ENCODE measurements around the gene FAM156A. TPM values are rescaled to one million over a fixed set of nuclear protein-coding genes. Genes with fewer than 3 reads are reported as not detected.
A peak's percentile ranks its signal among the peaks of the same experiment; 100 is the strongest.

Gene FAM156A
- total and polyA plus RNA-seq, 2 of the 4 experiments (the other 2 are of a cell fraction) = 7.5 to 39.2 TPM

DNA sequence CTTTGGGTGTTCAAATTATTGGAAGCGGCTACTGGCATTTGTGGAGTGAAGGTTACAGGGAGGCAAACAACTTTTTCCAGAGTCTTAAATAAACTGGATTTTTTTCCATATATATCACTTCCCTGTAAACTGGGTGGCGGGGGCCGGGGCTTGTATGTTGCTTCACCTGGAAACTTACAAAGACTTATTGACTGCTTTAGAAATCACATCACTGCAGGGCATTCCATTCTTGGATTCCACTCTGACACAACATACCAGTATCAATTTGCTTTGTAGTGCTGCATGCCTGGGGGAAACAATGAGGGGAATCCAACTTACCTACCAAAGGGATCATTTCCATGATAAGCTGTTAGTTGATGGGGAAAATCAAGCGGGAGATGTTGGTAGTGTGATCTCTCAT lies 21.7 kb upstream of the FAM156A start:
- H4K5ac ChIP-seq (ENCODE audit: low read depth, low read length) = no peak overlapping the region
- no peak overlapping the region for H2AK5ac ChIP-seq (ENCODE audit: low read depth, low read length)
- H2BK15ac ChIP-seq (ENCODE audit: low read depth, low read length) = no peak overlapping the region
- no peak for DNase-seq
- H3K27me3 ChIP-seq (ENCODE audit: control insufficient read depth, insufficient read depth, low read length) = peaks cover 3% of the 10 kb centered on the region; the same call in 1 of the 2 replicates
- peak; percentile 34 for ATAC-seq (ENCODE audit: low read depth)
- no TSS peak for BruUV-seq (replicated peaks)
- peaks cover 3% of the 10 kb centered on the region; the same call in 1 of the 2 replicates for H3K4me1 ChIP-seq (ENCODE audit: control insufficient read depth, insufficient read depth, low read length)
- TF ChIP-seq RAD21 (IDR thresholded peaks at IDR 0.05; ENCODE audit: low read length) = no peak
- TF ChIP-seq MAFK (IDR thresholded peaks at IDR 0.05; ENCODE audit: low read depth, low read length) = no peak
- no peak for TF ChIP-seq MXI1 (IDR thresholded peaks at IDR 0.05; ENCODE audit: borderline replicate concordance, low read depth, low read length)
- TF ChIP-seq SMC3 (IDR thresholded peaks at IDR 0.05; ENCODE audit: low read depth, low read length) = no peak
- TF ChIP-seq BHLHE40 (IDR thresholded peaks at IDR 0.05; ENCODE audit: low read depth, low read length) = no peak
- no peak for TF ChIP-seq CHD1 (IDR thresholded peaks at IDR 0.05; ENCODE audit: low read depth, low read length)
- TF ChIP-seq RFX5 (IDR thresholded peaks at IDR 0.05; ENCODE audit: low read depth, low read length) = no peak
- TF ChIP-seq NFE2L2 (IDR thresholded peaks at IDR 0.05; ENCODE audit: low read depth, low read length) = no peak
- TF ChIP-seq, protein P1, sequence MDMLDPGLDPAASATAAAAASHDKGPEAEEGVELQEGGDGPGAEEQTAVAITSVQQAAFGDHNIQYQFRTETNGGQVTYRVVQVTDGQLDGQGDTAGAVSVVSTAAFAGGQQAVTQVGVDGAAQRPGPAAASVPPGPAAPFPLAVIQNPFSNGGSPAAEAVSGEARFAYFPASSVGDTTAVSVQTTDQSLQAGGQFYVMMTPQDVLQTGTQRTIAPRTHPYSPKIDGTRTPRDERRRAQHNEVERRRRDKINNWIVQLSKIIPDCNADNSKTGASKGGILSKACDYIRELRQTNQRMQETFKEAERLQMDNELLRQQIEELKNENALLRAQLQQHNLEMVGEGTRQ (IDR thresholded peaks at IDR 0.05; ENCODE audit: low read depth, low read length) = no peak
- no peak for TF ChIP-seq MAZ (IDR thresholded peaks at IDR 0.05; ENCODE audit: borderline replicate concordance, low read depth, low read length)
- TF ChIP-seq, protein P2, sequence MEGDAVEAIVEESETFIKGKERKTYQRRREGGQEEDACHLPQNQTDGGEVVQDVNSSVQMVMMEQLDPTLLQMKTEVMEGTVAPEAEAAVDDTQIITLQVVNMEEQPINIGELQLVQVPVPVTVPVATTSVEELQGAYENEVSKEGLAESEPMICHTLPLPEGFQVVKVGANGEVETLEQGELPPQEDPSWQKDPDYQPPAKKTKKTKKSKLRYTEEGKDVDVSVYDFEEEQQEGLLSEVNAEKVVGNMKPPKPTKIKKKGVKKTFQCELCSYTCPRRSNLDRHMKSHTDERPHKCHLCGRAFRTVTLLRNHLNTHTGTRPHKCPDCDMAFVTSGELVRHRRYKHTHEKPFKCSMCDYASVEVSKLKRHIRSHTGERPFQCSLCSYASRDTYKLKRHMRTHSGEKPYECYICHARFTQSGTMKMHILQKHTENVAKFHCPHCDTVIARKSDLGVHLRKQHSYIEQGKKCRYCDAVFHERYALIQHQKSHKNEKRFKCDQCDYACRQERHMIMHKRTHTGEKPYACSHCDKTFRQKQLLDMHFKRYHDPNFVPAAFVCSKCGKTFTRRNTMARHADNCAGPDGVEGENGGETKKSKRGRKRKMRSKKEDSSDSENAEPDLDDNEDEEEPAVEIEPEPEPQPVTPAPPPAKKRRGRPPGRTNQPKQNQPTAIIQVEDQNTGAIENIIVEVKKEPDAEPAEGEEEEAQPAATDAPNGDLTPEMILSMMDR (conservative IDR thresholded peaks at IDR 0.05; ENCODE audit: low read depth, low read length) = no peak
- TF ChIP-seq FOS (IDR thresholded peaks at IDR 0.05; ENCODE audit: low read depth, low read length) = no peak
- TF ChIP-seq, protein P3, sequence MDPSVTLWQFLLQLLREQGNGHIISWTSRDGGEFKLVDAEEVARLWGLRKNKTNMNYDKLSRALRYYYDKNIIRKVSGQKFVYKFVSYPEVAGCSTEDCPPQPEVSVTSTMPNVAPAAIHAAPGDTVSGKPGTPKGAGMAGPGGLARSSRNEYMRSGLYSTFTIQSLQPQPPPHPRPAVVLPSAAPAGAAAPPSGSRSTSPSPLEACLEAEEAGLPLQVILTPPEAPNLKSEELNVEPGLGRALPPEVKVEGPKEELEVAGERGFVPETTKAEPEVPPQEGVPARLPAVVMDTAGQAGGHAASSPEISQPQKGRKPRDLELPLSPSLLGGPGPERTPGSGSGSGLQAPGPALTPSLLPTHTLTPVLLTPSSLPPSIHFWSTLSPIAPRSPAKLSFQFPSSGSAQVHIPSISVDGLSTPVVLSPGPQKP (IDR thresholded peaks at IDR 0.05; ENCODE audit: borderline replicate concordance, low read depth, low read length) = no peak
- no peak for TF ChIP-seq POLR2A (IDR thresholded peaks at IDR 0.05; ENCODE audit: low read depth, low read length)
- no peak for TF ChIP-seq CEBPB (IDR thresholded peaks at IDR 0.05; ENCODE audit: low read depth, low read length)
- no peak for TF ChIP-seq RCOR1 (IDR thresholded peaks at IDR 0.05; ENCODE audit: insufficient replicate concordance, low read length)
- no CpG with 5 or more reads among the region's 4 CpGs for WGBS, 2 experiments (ENCODE audit: extremely low coverage in 2 of 2, insufficient read length in 1 of 2)
- H2BK20ac ChIP-seq (ENCODE audit: low read depth, low read length) = peak overlapping the region; percentile 36
- H3K4ac ChIP-seq (ENCODE audit: low read depth, low read length) = no peak overlapping the region
- H3K9me1 ChIP-seq (ENCODE audit: insufficient read depth, low read length) = no peaks in the 10 kb centered on the region
- H4K8ac ChIP-seq (ENCODE audit: low read depth in 2 of 2, low read length in 2 of 2) = no peak overlapping the region
- no peak overlapping the region for H3K56ac ChIP-seq (ENCODE audit: extremely low read depth, insufficient read depth, low read length)
- H2AFZ ChIP-seq (replicated peaks; ENCODE audit: low read length, poor library complexity) = no peak overlapping the region
- peak overlapping the region; percentile 20 for H2BK5ac ChIP-seq (ENCODE audit: low read depth, low read length, poor library complexity, severe bottlenecking)
- dilution Hi-C loops (cut with HindIII; ENCODE audit: low sequenced_read_pairs, unreplicated experiment) = no loop called here
- no peak overlapping the region for H3K9ac ChIP-seq (ENCODE audit: low read depth, low read length)
- H2BK120ac ChIP-seq (ENCODE audit: low read depth, low read length) = peak overlapping the region; percentile 55; the same call in 1 of the 2 replicates
- H4K91ac ChIP-seq (ENCODE audit: insufficient read depth, low read depth, low read length) = peak overlapping the region; percentile 9; the same call in 1 of the 2 replicates
- H3K36me3 ChIP-seq (ENCODE audit: control insufficient read depth, insufficient read depth, low read length) = no peaks in the 10 kb centered on the region
- peaks cover 8 to 32% of the 10 kb centered on the region in 2 experiments; a peak in 3 of 4 replicates for H3K79me1 ChIP-seq (ENCODE audit: low read depth in 1 of 2, low read length in 2 of 2)
- H3K18ac ChIP-seq (ENCODE audit: low read depth, low read length) = no peak overlapping the region
- no peaks in the 10 kb centered on the region for H3K9me3 ChIP-seq (ENCODE audit: control insufficient read depth, insufficient read depth, low read length)
- H2AK9ac ChIP-seq (replicated peaks; ENCODE audit: low read depth, low read length, poor library complexity) = no peak overlapping the region
- H4K20me1 ChIP-seq (ENCODE audit: insufficient read depth, low read length) = no peaks in the 10 kb centered on the region
- CTCF ChIA-PET = no interaction called here
- H3K4me2 ChIP-seq (ENCODE audit: low read depth, low read length) = no peak overlapping the region
- H3K27ac ChIP-seq (ENCODE audit: insufficient read depth, low read length) = peak overlapping the region; percentile 21; the same call in 1 of the 2 replicates
- H3K14ac ChIP-seq (replicated peaks; ENCODE audit: low read depth, low read length) = no peak overlapping the region
- no peak overlapping the region for H3K4me3 ChIP-seq (ENCODE audit: insufficient read depth, low read depth, low read length)
- H3K23ac ChIP-seq (ENCODE audit: low read depth, low read length) = no peak overlapping the region
- in situ Hi-C loops (cut with MboI; ENCODE audit: low sequenced_read_pairs) = loop anchor here (25.0 kb wide), 1 partner anchor 393 kb away; no protein-coding TSS in a partner anchor
- intact Hi-C loops (cut with micrococcal nuclease) = no loop called here
- POLR2A ChIA-PET (ENCODE audit: unreplicated experiment) = no interaction called here

Data from IMR-90 (cell line).